ENCODE results near the gene C1QTNF6. TPM values are rescaled to one million over a fixed set of nuclear protein-coding genes. Genes with fewer than 3 reads are reported as not detected.

C1QTNF6 gene
- total and polyA plus RNA-seq, 2 experiments from 2014 or later, result 1.7 to 2.3 TPM

DNA sequence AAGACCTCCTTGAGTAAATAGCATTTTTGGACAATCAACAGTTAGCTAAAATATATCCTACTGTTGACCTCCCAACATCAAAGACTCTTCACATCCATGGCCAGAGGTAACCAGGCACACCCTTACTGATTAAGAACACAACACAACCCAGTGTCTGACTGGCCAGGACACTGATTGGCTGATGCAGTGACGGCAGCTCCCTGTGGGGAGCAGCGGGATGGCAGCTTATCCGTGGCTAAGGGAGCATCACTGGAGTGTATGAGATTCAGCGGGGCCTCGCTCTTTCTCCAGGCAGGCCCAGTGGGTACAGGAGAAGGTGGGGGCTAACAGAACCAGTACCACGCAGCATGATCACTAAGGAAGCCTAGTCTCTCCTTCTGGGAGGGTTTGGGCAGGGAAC is 28.0 kb downstream of the C1QTNF6 start (continued):
- TF ChIP-seq, protein P1, sequence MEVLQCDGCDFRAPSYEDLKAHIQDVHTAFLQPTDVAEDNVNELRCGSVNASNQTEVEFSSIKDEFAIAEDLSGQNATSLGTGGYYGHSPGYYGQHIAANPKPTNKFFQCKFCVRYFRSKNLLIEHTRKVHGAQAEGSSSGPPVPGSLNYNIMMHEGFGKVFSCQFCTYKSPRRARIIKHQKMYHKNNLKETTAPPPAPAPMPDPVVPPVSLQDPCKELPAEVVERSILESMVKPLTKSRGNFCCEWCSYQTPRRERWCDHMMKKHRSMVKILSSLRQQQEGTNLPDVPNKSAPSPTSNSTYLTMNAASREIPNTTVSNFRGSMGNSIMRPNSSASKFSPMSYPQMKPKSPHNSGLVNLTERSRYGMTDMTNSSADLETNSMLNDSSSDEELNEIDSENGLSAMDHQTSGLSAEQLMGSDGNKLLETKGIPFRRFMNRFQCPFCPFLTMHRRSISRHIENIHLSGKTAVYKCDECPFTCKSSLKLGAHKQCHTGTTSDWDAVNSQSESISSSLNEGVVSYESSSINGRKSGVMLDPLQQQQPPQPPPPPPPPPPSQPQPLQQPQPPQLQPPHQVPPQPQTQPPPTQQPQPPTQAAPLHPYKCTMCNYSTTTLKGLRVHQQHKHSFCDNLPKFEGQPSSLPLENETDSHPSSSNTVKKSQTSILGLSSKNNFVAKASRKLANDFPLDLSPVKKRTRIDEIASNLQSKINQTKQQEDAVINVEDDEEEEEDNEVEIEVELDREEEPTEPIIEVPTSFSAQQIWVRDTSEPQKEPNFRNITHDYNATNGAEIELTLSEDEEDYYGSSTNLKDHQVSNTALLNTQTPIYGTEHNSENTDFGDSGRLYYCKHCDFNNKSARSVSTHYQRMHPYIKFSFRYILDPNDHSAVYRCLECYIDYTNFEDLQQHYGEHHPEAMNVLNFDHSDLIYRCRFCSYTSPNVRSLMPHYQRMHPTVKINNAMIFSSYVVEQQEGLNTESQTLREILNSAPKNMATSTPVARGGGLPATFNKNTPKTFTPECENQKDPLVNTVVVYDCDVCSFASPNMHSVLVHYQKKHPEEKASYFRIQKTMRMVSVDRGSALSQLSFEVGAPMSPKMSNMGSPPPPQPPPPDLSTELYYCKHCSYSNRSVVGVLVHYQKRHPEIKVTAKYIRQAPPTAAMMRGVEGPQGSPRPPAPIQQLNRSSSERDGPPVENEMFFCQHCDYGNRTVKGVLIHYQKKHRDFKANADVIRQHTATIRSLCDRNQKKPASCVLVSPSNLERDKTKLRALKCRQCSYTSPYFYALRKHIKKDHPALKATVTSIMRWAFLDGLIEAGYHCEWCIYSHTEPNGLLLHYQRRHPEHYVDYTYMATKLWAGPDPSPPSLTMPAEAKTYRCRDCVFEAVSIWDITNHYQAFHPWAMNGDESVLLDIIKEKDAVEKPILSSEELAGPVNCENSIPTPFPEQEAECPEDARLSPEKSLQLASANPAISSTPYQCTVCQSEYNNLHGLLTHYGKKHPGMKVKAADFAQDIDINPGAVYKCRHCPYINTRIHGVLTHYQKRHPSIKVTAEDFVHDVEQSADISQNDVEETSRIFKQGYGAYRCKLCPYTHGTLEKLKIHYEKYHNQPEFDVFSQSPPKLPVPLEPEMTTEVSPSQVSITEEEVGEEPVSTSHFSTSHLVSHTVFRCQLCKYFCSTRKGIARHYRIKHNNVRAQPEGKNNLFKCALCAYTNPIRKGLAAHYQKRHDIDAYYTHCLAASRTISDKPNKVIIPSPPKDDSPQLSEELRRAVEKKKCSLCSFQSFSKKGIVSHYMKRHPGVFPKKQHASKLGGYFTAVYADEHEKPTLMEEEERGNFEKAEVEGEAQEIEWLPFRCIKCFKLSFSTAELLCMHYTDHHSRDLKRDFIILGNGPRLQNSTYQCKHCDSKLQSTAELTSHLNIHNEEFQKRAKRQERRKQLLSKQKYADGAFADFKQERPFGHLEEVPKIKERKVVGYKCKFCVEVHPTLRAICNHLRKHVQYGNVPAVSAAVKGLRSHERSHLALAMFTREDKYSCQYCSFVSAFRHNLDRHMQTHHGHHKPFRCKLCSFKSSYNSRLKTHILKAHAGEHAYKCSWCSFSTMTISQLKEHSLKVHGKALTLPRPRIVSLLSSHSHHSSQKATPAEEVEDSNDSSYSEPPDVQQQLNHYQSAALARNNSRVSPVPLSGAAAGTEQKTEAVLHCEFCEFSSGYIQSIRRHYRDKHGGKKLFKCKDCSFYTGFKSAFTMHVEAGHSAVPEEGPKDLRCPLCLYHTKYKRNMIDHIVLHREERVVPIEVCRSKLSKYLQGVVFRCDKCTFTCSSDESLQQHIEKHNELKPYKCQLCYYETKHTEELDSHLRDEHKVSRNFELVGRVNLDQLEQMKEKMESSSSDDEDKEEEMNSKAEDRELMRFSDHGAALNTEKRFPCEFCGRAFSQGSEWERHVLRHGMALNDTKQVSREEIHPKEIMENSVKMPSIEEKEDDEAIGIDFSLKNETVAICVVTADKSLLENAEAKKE (CRISPR knock-in tag; IDR thresholded peaks at IDR 0.05), result no peak
- no peak for TF ChIP-seq JUNB (IDR thresholded peaks at IDR 0.05; ENCODE audit: unreplicated experiment)

- Histone ChIP-seq H3F3A (replicated peaks; ENCODE audit: low read depth) (no peaks in the 10 kb centered on the region), H3K79me2 (replicated peaks; ENCODE audit: insufficient read depth) (no peaks in the 10 kb centered on the region), H3K36me3 (ENCODE audit: insufficient read depth) (no peaks in the 10 kb centered on the region), H3K27ac (ENCODE audit: low read depth) (no peak overlapping the region), H3K9me2 (ENCODE audit: insufficient read depth) (no peaks in the 10 kb centered on the region), H2AFZ (no peak overlapping the region), H3K4me2 (no peak overlapping the region), H4K20me1 (replicated peaks; ENCODE audit: insufficient read depth) (no peaks in the 10 kb centered on the region), H3K27me3 (ENCODE audit: insufficient read depth) (no peaks in the 10 kb centered on the region), H3K4me3 (no peak overlapping the region), H3K4me1 (ENCODE audit: insufficient read depth) (no peaks in the 10 kb centered on the region)
- DNase-seq (ENCODE audit: low spot score), result no peak
- Mint-ChIP-seq H3K4me1 (peaks cover 9% of the 10 kb centered on the region), H3K9me3 (peaks cover 4% of the 10 kb centered on the region; the same call in 2 of the 3 replicates), H3K27ac (no peak overlapping the region), H3K27me3 (ENCODE audit: insufficient read depth, low read depth, poor library complexity) (peaks cover 8% of the 10 kb centered on the region), H3K4me3 (no peak overlapping the region), H3K36me3 (ENCODE audit: low read depth) (no peaks in the 10 kb centered on the region)
- ATAC-seq, result no peak
- no peak for TF ChIP-seq CTCF (conservative IDR thresholded peaks at IDR 0.05; ENCODE audit: low read depth in 2 of 2)
- no peak for TF ChIP-seq POLR2AphosphoS5 (IDR thresholded peaks at IDR 0.05; ENCODE audit: low read depth)
- no peak for TF ChIP-seq EZH2 (IDR thresholded peaks at IDR 0.05; ENCODE audit: low read depth, unreplicated experiment)
- no peak for TF ChIP-seq ZNF114 (CRISPR knock-in tag; IDR thresholded peaks at IDR 0.05)
- no peak for TF ChIP-seq REST (IDR thresholded peaks at IDR 0.05; ENCODE audit: unreplicated experiment)
- no peak for TF ChIP-seq STAT1 (IDR thresholded peaks at IDR 0.05; ENCODE audit: unreplicated experiment)
- TF ChIP-seq CREB1 (CRISPR knock-in tag; IDR thresholded peaks at IDR 0.05; ENCODE audit: low read depth), result no peak
- no peak for TF ChIP-seq ETS1 (IDR thresholded peaks at IDR 0.05)
- TF ChIP-seq EZH2phosphoT487 (IDR thresholded peaks at IDR 0.05; ENCODE audit: unreplicated experiment), result no peak
- TF ChIP-seq JUNB (IDR thresholded peaks at IDR 0.05; ENCODE audit: unreplicated experiment), result no peak
Measured at GRCh38 chr22:37158963-37159290, 29.1 kb downstream of the C1QTNF6 start.
